T-helper 2 cell treated with Interferon-gamma antibody and Interleukin-4, amounts not matched to agents 100 ng/mL and 5 ng/mL, for 36 hours (primary cell): ENCODE results near the gene ARL15. TPM values are rescaled to one million over a fixed set of nuclear protein-coding genes. Genes with fewer than 3 reads are reported as not detected.

Source experiments
- intact Hi-C: fragments of 100-400 bp; cut with micrococcal nuclease; formaldehyde crosslinking; loops from one replicate; pipeline ENCODE4 v1.15.1; 2023
- total RNA-seq: library from RNA; stranded (reverse); gene quantifications from 2 replicates; pipeline ENCODE4 v1.2.3, GENCODE V29; 2022

Gene ARL15
- total RNA-seq, 1 donor from 2014 or later = 11.7 TPM

- intact Hi-C loops = no loop called here
These were observed 144.7 kb downstream of the ARL15 start for GRCh38 chr5:54165687-54166086.

GRCh38 chr5:54162184-54162583, 148.2 kb downstream of the ARL15 start:
- intact Hi-C loops = no loop called here

- intact Hi-C loops = no loop called here
These were observed 150.0 kb downstream of the ARL15 start for GRCh38 chr5:54160329-54160728.

GRCh38 chr5:54159893-54160195, 150.5 kb downstream of the ARL15 start:
- intact Hi-C loops = no loop called here

GRCh38 chr5:54159153-54159892, 151.1 kb downstream of the ARL15 start:
- intact Hi-C loops = no loop called here

- intact Hi-C loops = no loop called here
These were observed 153.8 kb downstream of the ARL15 start for GRCh38 chr5:54156577-54156976.

- intact Hi-C loops = no loop called here
These were observed 159.5 kb downstream of the ARL15 start for GRCh38 chr5:54150841-54151240.

- intact Hi-C loops = no loop called here
These were observed 161.5 kb downstream of the ARL15 start for GRCh38 chr5:54148858-54149257.

- intact Hi-C loops = no loop called here
These were observed 162.1 kb downstream of the ARL15 start for GRCh38 chr5:54148067-54148845.

GRCh38 chr5:54146916-54147315, 163.5 kb downstream of the ARL15 start:
- intact Hi-C loops = no loop called here

GRCh38 chr5:54146390-54146789, 164.0 kb downstream of the ARL15 start:
- intact Hi-C loops = no loop called here

- intact Hi-C loops = no loop called here
These were observed 170.0 kb downstream of the ARL15 start for GRCh38 chr5:54140247-54140840.

- intact Hi-C loops = no loop called here
These were observed 173.6 kb downstream of the ARL15 start for GRCh38 chr5:54136516-54137440.

GRCh38 chr5:54135042-54135441, 175.3 kb downstream of the ARL15 start:
- intact Hi-C loops = no loop called here

- intact Hi-C loops = no loop called here
These were observed 176.5 kb downstream of the ARL15 start for GRCh38 chr5:54133917-54134316.

- intact Hi-C loops = no loop called here
These were observed 189.9 kb downstream of the ARL15 start for GRCh38 chr5:54120473-54120872.

GRCh38 chr5:54117957-54118356, 192.4 kb downstream of the ARL15 start:
- intact Hi-C loops = no loop called here

GRCh38 chr5:54115735-54116403, 194.5 kb downstream of the ARL15 start:
- intact Hi-C loops = no loop called here

- intact Hi-C loops = no loop called here
These were observed 197.3 kb downstream of the ARL15 start for GRCh38 chr5:54113060-54113459.

GRCh38 chr5:54109626-54110330, 200.6 kb downstream of the ARL15 start:
- intact Hi-C loops = no loop called here
